HepG2 (cell line): ENCODE measurements around the gene EML2. TPM values are rescaled to one million over a fixed set of nuclear protein-coding genes. Genes with fewer than 3 reads are reported as not detected.

ENCODE experiments used
- ATAC-seq: fragments of 200-7000 bp; cut with Tn5 transposase; 3 replicates; pipeline ENCODE4 v1.9.1; 2020; ENCODE audit warnings: mild to moderate bottlenecking, moderate library complexity
- BruUV-seq: library from RNA; stranded (reverse); fragments of 400-500 nt; replicated peaks from 2 replicates; lab custom pipeline; 2021; lab: Mats Ljungman, UMichigan
- CTCF ChIA-PET: fragments of 300-600 bp; formaldehyde crosslinking; extraction: SDS; loops from one replicate; lab custom pipeline; 2021; ENCODE audit warnings: low total read pairs, inconsistent platforms, low intra/inter-chr PET ratio; lab: Yijun Ruan, JAX
- POLR2A ChIA-PET: fragments of 350-600 bp; sonication (Branson Sonifier 250); formaldehyde crosslinking; loops from one replicate; lab custom pipeline; 2020; ENCODE audit warnings: antibody characterized with exemption, inconsistent platforms; lab: Yijun Ruan, JAX
- DNase-seq: peaks from one replicate; pipeline ENCODE4 v3.0.0-alpha.2; 2015; ENCODE audit warnings: low spot score
- FAIRE-seq: peaks from 3 replicates; lab custom pipeline; 2011; peaks lifted over from hg19 to GRCh38; lab: Jason Lieb, UNC
- H2AFZ ChIP-seq: one replicate; pipeline ENCODE4 v1.6.1; 2011; ENCODE audit warnings: low read length, inconsistent platforms
- H3K27ac ChIP-seq: fragments of 300-600 bp; 3 replicates; pipeline ENCODE4 v1.8.0; 2011; ENCODE audit warnings: mixed run types, mild to moderate bottlenecking, mixed read lengths, low read length, inconsistent platforms; ENCODE audit not compliant: insufficient read depth; ENCODE audit errors: extremely low read length
- H3K27me3 ChIP-seq, 2 experiments: fragments of 200-600 bp in 1 of 2; 2 replicates in 1 of 2; 3 replicates in 1 of 2; pipeline versions ENCODE4 v1.6.0 to v1.8.0; 2011; ENCODE audit warnings: low read length in 2 of 2, mild to moderate bottlenecking in 2 of 2, moderate library complexity in 2 of 2, inconsistent platforms in 1 of 2; ENCODE audit not compliant: insufficient read depth in 2 of 2, control insufficient read depth in 1 of 2
- H3K36me3 ChIP-seq, 2 experiments: fragments of 200-600 bp in 1 of 2; replicated peaks in 1 of 2; 2 replicates in 1 of 2; 3 replicates in 1 of 2; pipeline versions ENCODE4 v1.5.1 to v1.8.0; 2011; ENCODE audit warnings: low read length in 2 of 2, inconsistent platforms in 1 of 2; ENCODE audit not compliant: insufficient read depth in 2 of 2, control insufficient read depth in 1 of 2
- H3K4me1 ChIP-seq: 2 replicates; pipeline ENCODE4 v1.5.1; 2012; ENCODE audit warnings: low read length, inconsistent platforms; ENCODE audit not compliant: insufficient read depth
- H3K4me2 ChIP-seq: 2 replicates; pipeline ENCODE4 v1.6.0; 2011; ENCODE audit warnings: low read depth, low read length, inconsistent platforms
- H3K4me3 ChIP-seq, 3 experiments: fragments of 200-600 bp in 1 of 3; sonication (generic), shearing (Covaris generic) in 1 of 3; replicated peaks in 1 of 3; 2 replicates each; pipeline ENCODE4 v1.5.1; 2011 to 2016; ENCODE audit warnings: low read length in 3 of 3, inconsistent platforms in 2 of 3, low read depth in 2 of 3, mild to moderate bottlenecking in 2 of 3, control low read depth in 1 of 3, mixed read lengths in 1 of 3; ENCODE audit not compliant: insufficient read depth in 1 of 3
- H3K79me2 ChIP-seq: one replicate; pipeline ENCODE4 v1.6.1; 2011; ENCODE audit warnings: low read length, inconsistent platforms; ENCODE audit not compliant: insufficient read depth
- H3K9ac ChIP-seq: 2 replicates; pipeline ENCODE4 v1.6.0; 2011; ENCODE audit warnings: mild to moderate bottlenecking, low read depth, low read length, inconsistent platforms; ENCODE audit not compliant: insufficient read depth
- H3K9me3 ChIP-seq: 2 replicates; pipeline ENCODE4 v1.5.1; 2012; ENCODE audit warnings: mild to moderate bottlenecking, low read length
- H4K20me1 ChIP-seq: 2 replicates; pipeline ENCODE4 v1.6.0; 2011; ENCODE audit warnings: inconsistent platforms, mild to moderate bottlenecking, low read length, moderate library complexity; ENCODE audit not compliant: insufficient read depth
- ATF6 ChIP-seq: sonication (generic); formaldehyde crosslinking; conservative IDR thresholded peaks from 2 replicates; pipeline ENCODE4 v1.4.0; 2020; ENCODE audit warnings: missing genetic modification reagents
- CSRNP1 ChIP-seq: sonication (generic); formaldehyde crosslinking; IDR thresholded peaks from 2 replicates; pipeline ENCODE4 v1.8.1; 2023; ENCODE audit warnings: mild to moderate bottlenecking, missing genetic modification reagents
- ETV5 ChIP-seq: IDR thresholded peaks from 2 replicates; pipeline ENCODE4 v1.6.1; 2018; ENCODE audit warnings: missing biosample characterization, missing genetic modification reagents, inconsistent platforms, borderline replicate concordance
- GRHL1 ChIP-seq: sonication (generic); formaldehyde crosslinking; conservative IDR thresholded peaks from 2 replicates; pipeline ENCODE4 v1.8.0; 2022; ENCODE audit warnings: missing genetic modification reagents
- MAFK ChIP-seq, 2 experiments: IDR thresholded peaks in 1 of 2; conservative IDR thresholded peaks in 1 of 2; 2 replicates each; pipeline ENCODE4 v1.6.1; 2011; ENCODE audit warnings: improper control_type of control experiment in 2 of 2, low read length in 2 of 2
- MED13 ChIP-seq: sonication (generic); formaldehyde crosslinking; IDR thresholded peaks from 2 replicates; pipeline ENCODE4 v1.5.0; 2020; ENCODE audit warnings: missing genetic modification reagents
- SNAPC2 ChIP-seq: sonication (generic); formaldehyde crosslinking; IDR thresholded peaks from 2 replicates; pipeline ENCODE4 v1.8.1; 2022; ENCODE audit warnings: mild to moderate bottlenecking, missing genetic modification reagents
- TBL1XR1 ChIP-seq: fragments of 150-350 bp; IDR thresholded peaks from 2 replicates; pipeline ENCODE4 v1.6.1; 2014; ENCODE audit warnings: borderline replicate concordance, low read length; ENCODE audit not compliant: partially characterized antibody
- TBX2 ChIP-seq: sonication (generic); formaldehyde crosslinking; IDR thresholded peaks from 2 replicates; pipeline ENCODE4 v1.5.0; 2020; ENCODE audit warnings: missing genetic modification reagents, mild to moderate bottlenecking, borderline replicate concordance
- TEAD2 ChIP-seq: sonication (generic); formaldehyde crosslinking; IDR thresholded peaks from 2 replicates; pipeline ENCODE4 v1.9.0; 2021; ENCODE audit warnings: missing genetic modification reagents
- ZFAT ChIP-seq: sonication (generic); formaldehyde crosslinking; conservative IDR thresholded peaks from 2 replicates; pipeline ENCODE4 v1.8.1; 2023; ENCODE audit warnings: missing genetic modification reagents, inconsistent platforms
- ZFP41 ChIP-seq: sonication (generic); formaldehyde crosslinking; IDR thresholded peaks from 2 replicates; pipeline ENCODE4 v1.4.0; 2020; ENCODE audit warnings: mild to moderate bottlenecking, missing genetic modification reagents, borderline replicate concordance
- ZGPAT ChIP-seq: IDR thresholded peaks from 2 replicates; pipeline ENCODE4 v1.6.1; 2016; ENCODE audit warnings: mild to moderate bottlenecking
- ZNF225 ChIP-seq: sonication (generic); formaldehyde crosslinking; IDR thresholded peaks from 2 replicates; pipeline ENCODE4 v1.4.0; 2020; ENCODE audit warnings: mild to moderate bottlenecking, missing genetic modification reagents
- ZNF256 ChIP-seq: sonication (generic); formaldehyde crosslinking; conservative IDR thresholded peaks from 2 replicates; pipeline ENCODE4 v1.4.0; 2020; ENCODE audit warnings: missing genetic modification reagents
- ZNF460 ChIP-seq: sonication (generic); formaldehyde crosslinking; IDR thresholded peaks from 2 replicates; pipeline ENCODE4 v1.5.1; 2020; ENCODE audit warnings: missing genetic modification reagents, mild to moderate bottlenecking, borderline replicate concordance
- ZNF614 ChIP-seq: IDR thresholded peaks from 2 replicates; pipeline ENCODE4 v1.6.1; 2018; ENCODE audit warnings: missing biosample characterization, missing genetic modification reagents, inconsistent platforms, borderline replicate concordance
- WGBS: methylation state at CpG from one replicate; pipeline ENCODE4 v1.1.6; 2017; ENCODE audit warnings: low lambda C conversion rate; 5-methylcytosine and 5-hydroxymethylcytosine counted together
- in situ Hi-C: cut with HindIII; loops from 2 replicates; pipeline ENCODE4 v1.10.0; 2017; ENCODE audit warnings: low pct_unique_long_range_greater_than_20kb; ENCODE audit not compliant: extremely low pct_ligation_motif_present
- intact Hi-C: fragments of 100-400 bp; cut with micrococcal nuclease; formaldehyde crosslinking; loops from one replicate; pipeline ENCODE4 v1.10.0; 2022; ENCODE audit not compliant: unreplicated experiment
- polyA plus RNA-seq, 8 experiments: library from polyadenylated mRNA; depleted of rRNA in 3 of 8; stranded (reverse) in 7 of 8; unstranded in 1 of 8; fragments of >200 nt; fragmentation: Illumina TruSeq in 4 of 8; extraction: Trizol in 4 of 8; gene quantifications; 2 replicates each; pipeline versions ENCODE4 v1.2.1 to v1.2.3, GENCODE V29; 2011 to 2016; ENCODE audit warnings: low read depth in 4 of 8, missing spikeins in 1 of 8, mixed read lengths in 1 of 8; ENCODE audit not compliant: insufficient read depth in 1 of 8
- total RNA-seq, 5 experiments: library from RNA; depleted of rRNA; stranded (reverse); fragments of >200 nt; fragmentation: Illumina TruSeq; extraction: Trizol; gene quantifications; 2 replicates each; pipeline ENCODE4 v1.2.3, GENCODE V29; 2016; ENCODE audit warnings: low read depth in 1 of 5

The EML2 gene
- total and polyA plus RNA-seq, 2 of the 13 experiments (the other 11 are each of a cell fraction or from before 2014, with no cell fraction given): 7.3 to 12.9 TPM

GRCh38 chr19:45681391-45682015 lies 42.3 kb upstream of the EML2 start:
- Histone ChIP-seq H3K79me2 (no peaks in the 10 kb centered on the region), H3K4me3 (peak overlapping the region; percentile 51 to 68 (median 53)), H2AFZ (no peak overlapping the region), H3K27ac (no peak overlapping the region), H3K36me3 (peaks cover 1 to 13% of the 10 kb centered on the region in 2 experiments; a peak in 3 of 5 replicates), H4K20me1 (no peaks in the 10 kb centered on the region), H3K4me1 (peaks cover 30% of the 10 kb centered on the region), H3K4me2 (peak overlapping the region; percentile 75), H3K9ac (peak overlapping the region; percentile 71; the same call in 1 of the 2 replicates), H3K27me3 (no peaks in the 10 kb centered on the region; a peak in 1 of 5 replicates), H3K9me3 (no peaks in the 10 kb centered on the region)
- ATAC-seq (peak; percentile 82), FAIRE-seq (no peak), DNase-seq (peak; percentile 63)
- in situ Hi-C loops (no loop called here), intact Hi-C loops (no loop called here)
- BruUV-seq: no TSS peak
- 11% methylated on average over 18 of the region's 51 CpGs for WGBS
- POLR2A ChIA-PET: interaction anchor here (1.3 to 5.3 kb wide), 2 partner anchors 10 to 12 kb away, joined by 5 to 44 read pairs; partner anchors contain the start of genes QPCTL and SNRPD2
- CTCF ChIA-PET: interaction anchor here (1.4 to 2.5 kb wide), 2 partner anchors 39 to 90 kb away, joined by 3 to 15 read pairs; no protein-coding TSS in a partner anchor
- TF ChIP-seq MED13 (CRISPR knock-in tag) (no peak), MAFK (conservative IDR thresholded peaks at IDR 0.05 in 1 of 2, IDR thresholded peaks at IDR 0.05 in 1 of 2; ENCODE audit: low read length in 2 of 2) (no peak), TBL1XR1 (peak; percentile 31), ZGPAT (CRISPR knock-in tag) (peak; percentile 72), ZNF614 (peak; percentile 62; the same call in 1 of the 2 replicates), TBX2 (CRISPR knock-in tag) (peak; percentile 66; the same call in 1 of the 2 replicates), SNAPC2 (CRISPR knock-in tag) (peak; percentile 83; the same call in 1 of the 2 replicates), ETV5 (peak; percentile 55), ZNF225 (0 out of 2 replicates have a peak, but pooled peaks have one; percentile 18), ZFP41 (no peak), TEAD2 (CRISPR knock-in tag) (no peak), GRHL1 (no peak), ATF6 (CRISPR knock-in tag) (no peak), ZFAT (no peak), CSRNP1 (CRISPR knock-in tag) (peak; percentile 81; the same call in 1 of the 2 replicates), ZNF256 (CRISPR knock-in tag) (no peak), ZNF460 (CRISPR knock-in tag) (no peak; the same call in 1 of the 2 replicates)
